ENCODE data around the gene SHANK2. TPM values are rescaled to one million over a fixed set of nuclear protein-coding genes. Genes with fewer than 3 reads are reported as not detected.

The SHANK2 gene
- total RNA-seq, 1 experiment from 2014 or later, result 23.8 TPM

DNA sequence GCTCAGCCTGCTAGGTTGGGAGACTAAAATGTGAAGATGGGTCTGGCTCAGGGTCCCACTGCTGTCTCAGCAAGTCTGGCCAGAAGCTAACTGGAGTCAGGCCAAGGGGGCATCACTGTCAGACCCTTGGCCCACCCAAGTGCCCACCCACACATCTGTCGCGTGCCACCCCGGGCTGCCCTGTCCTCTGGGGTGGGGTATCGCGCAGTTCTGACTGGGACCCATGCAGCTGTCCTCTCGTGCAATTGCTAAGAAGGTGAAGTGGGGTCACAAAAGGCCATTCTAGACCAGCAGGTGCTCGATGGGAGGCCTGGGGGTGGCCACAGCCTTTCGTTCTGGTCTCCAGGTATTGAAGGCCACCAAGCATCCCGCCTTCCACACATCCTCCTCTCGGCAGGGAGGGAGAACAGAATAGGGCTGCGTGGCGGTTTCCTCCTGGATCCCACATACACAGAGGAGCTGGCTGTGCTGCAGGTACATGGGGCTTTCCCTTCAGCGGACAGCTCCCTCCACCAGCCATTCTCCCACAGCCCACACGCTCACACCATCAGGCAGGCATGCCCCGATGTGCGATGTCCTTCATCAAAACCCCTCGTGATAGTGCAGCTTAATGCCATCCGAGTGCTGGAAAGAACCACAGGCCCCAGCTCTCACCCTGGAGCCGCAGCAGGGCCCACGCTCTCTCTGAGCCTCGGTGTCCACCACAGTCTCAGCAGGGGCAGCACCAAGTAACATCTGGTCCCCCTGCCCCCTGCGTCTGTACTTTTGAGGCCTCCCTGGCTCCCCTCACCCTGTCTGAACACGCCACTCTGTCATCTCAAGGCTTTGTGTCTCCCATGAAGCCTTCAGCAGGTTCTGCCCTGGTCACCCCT lies 37.6 kb downstream of the SHANK2 start:
- peaks cover 10% of the 10 kb centered on the region; the same call in 1 of the 2 replicates for H3K79me2 ChIP-seq (ENCODE audit: insufficient read depth, low read length)

More for the DNA sequence above, 37.6 kb downstream of the SHANK2 start:
- Mint-ChIP-seq H3K9me3 (peaks cover 0 to 2% of the 10 kb centered on the region in 2 experiments; a peak in 1 of 5 replicates), H3K4me3 (no peak overlapping the region), H3K27me3 (ENCODE audit: low read depth) (no peaks in the 10 kb centered on the region), H3K27ac (peak overlapping the region in 1 of 3 experiments; percentile 3; a peak in 2 of 7 replicates), H3K4me1 (peaks cover 14 to 15% of the 10 kb centered on the region in 2 experiments), H3K36me3 (ENCODE audit: insufficient read depth in 1 of 3, low read depth in 3 of 3) (peaks cover 6 to 13% (median 13%) of the 10 kb centered on the region in 3 experiments)
- Histone ChIP-seq H2AK5ac (ENCODE audit: insufficient read length, low read length) (no peak overlapping the region), H2AFZ (ENCODE audit: low read length) (no peak overlapping the region), H2BK5ac (ENCODE audit: insufficient read length, low read length) (no peak overlapping the region), H3K4ac (ENCODE audit: low read depth, low read length) (no peak overlapping the region), H3K27ac (ENCODE audit: insufficient read length, low read depth, low read length) (no peak overlapping the region), H3K9ac (ENCODE audit: extremely low read depth, insufficient read length, low read length) (no peak overlapping the region), H2BK15ac (ENCODE audit: low read depth, low read length) (no peak overlapping the region), H3K23ac (ENCODE audit: insufficient read length, low read depth, low read length) (no peak overlapping the region), H4K91ac (ENCODE audit: insufficient read length, low read depth, low read length) (no peak overlapping the region), H3K79me1 (ENCODE audit: insufficient read depth, low read depth, low read length, poor library complexity, severe bottlenecking) (no peaks in the 10 kb centered on the region), H2BK120ac (ENCODE audit: low read depth, low read length, poor library complexity, severe bottlenecking) (no peak overlapping the region), H3K23me2 (ENCODE audit: insufficient read length, low read depth, low read length, poor library complexity, severe bottlenecking) (no peaks in the 10 kb centered on the region), H3K18ac (ENCODE audit: insufficient read length, low read depth, low read length) (no peak overlapping the region), H3K4me2 (ENCODE audit: insufficient read depth, insufficient read length, low read length) (no peak overlapping the region), H3K4me1 (ENCODE audit: insufficient read depth, low read length) (no peaks in the 10 kb centered on the region), H3K56ac (ENCODE audit: insufficient read length, low read depth, low read length) (no peak overlapping the region), H2BK20ac (ENCODE audit: low read depth, low read length, poor library complexity, severe bottlenecking) (no peak overlapping the region), H3K27me3 (ENCODE audit: insufficient read depth, low read length) (no peaks in the 10 kb centered on the region), H2BK12ac (ENCODE audit: insufficient read length, low read depth, low read length) (no peak overlapping the region), H3K14ac (ENCODE audit: insufficient read depth, low read length) (peak overlapping the region; percentile 4; the same call in 1 of the 2 replicates), H3K9me3 (ENCODE audit: control insufficient read depth, low read depth, low read length) (no peaks in the 10 kb centered on the region), H3T11ph (ENCODE audit: low read length) (no peak overlapping the region), H4K8ac (replicated peaks; ENCODE audit: insufficient read length, low read depth, low read length) (no peak overlapping the region), H4K5ac (ENCODE audit: insufficient read length, low read depth, low read length) (no peak overlapping the region), H4K20me1 (ENCODE audit: control insufficient read depth, insufficient read depth, insufficient read length) (no peaks in the 10 kb centered on the region)
- TF ChIP-seq, protein P1, sequence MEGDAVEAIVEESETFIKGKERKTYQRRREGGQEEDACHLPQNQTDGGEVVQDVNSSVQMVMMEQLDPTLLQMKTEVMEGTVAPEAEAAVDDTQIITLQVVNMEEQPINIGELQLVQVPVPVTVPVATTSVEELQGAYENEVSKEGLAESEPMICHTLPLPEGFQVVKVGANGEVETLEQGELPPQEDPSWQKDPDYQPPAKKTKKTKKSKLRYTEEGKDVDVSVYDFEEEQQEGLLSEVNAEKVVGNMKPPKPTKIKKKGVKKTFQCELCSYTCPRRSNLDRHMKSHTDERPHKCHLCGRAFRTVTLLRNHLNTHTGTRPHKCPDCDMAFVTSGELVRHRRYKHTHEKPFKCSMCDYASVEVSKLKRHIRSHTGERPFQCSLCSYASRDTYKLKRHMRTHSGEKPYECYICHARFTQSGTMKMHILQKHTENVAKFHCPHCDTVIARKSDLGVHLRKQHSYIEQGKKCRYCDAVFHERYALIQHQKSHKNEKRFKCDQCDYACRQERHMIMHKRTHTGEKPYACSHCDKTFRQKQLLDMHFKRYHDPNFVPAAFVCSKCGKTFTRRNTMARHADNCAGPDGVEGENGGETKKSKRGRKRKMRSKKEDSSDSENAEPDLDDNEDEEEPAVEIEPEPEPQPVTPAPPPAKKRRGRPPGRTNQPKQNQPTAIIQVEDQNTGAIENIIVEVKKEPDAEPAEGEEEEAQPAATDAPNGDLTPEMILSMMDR (conservative IDR thresholded peaks at IDR 0.05), result no peak
- no CpG with 5 or more reads among the region's 23 CpGs for WGBS (ENCODE audit: extremely low coverage, insufficient read length, low lambda C conversion rate)
- no peak for DNase-seq

Measured in H9 (cell line).